IPS-18a (cell line): ENCODE data around the gene RPL27A.

ENCODE experiments used
- H3K27ac ChIP-seq: one replicate; pipeline ENCODE4 v1.5.1; 2013; ENCODE audit warnings: low read length
- H3K27me3 ChIP-seq: one replicate; pipeline ENCODE4 v1.6.1; 2013; ENCODE audit warnings: mild to moderate bottlenecking, low read length; ENCODE audit not compliant: control insufficient read depth, insufficient read depth
- H3K36me3 ChIP-seq: one replicate; pipeline ENCODE4 v1.6.1; 2013; ENCODE audit warnings: low read depth, low read length; ENCODE audit not compliant: control insufficient read depth
- H3K4me1 ChIP-seq: one replicate; pipeline ENCODE4 v1.6.1; 2013; ENCODE audit warnings: low read depth, low read length; ENCODE audit not compliant: control insufficient read depth
- H3K4me3 ChIP-seq: one replicate; pipeline ENCODE4 v1.5.1; 2013; ENCODE audit warnings: low read length
- H3K9ac ChIP-seq: one replicate; pipeline ENCODE4 v1.6.1; 2013; ENCODE audit warnings: mild to moderate bottlenecking, low read length, moderate library complexity
- H3K9me3 ChIP-seq: one replicate; pipeline ENCODE4 v1.6.1; 2013; ENCODE audit warnings: low read depth, low read length; ENCODE audit not compliant: control insufficient read depth

The RPL27A gene

GRCh38 chr11:8717876-8718753 is 35.5 kb downstream of the RPL27A start:
- H3K27ac ChIP-seq: no peak overlapping the region
- no peaks in the 10 kb centered on the region for H3K9me3 ChIP-seq
- H3K9ac ChIP-seq: no peak overlapping the region
- no peak overlapping the region for H3K4me3 ChIP-seq
- no peaks in the 10 kb centered on the region for H3K27me3 ChIP-seq
- H3K36me3 ChIP-seq: peaks cover 7% of the 10 kb centered on the region
- H3K4me1 ChIP-seq: peaks cover 8% of the 10 kb centered on the region

DNA sequence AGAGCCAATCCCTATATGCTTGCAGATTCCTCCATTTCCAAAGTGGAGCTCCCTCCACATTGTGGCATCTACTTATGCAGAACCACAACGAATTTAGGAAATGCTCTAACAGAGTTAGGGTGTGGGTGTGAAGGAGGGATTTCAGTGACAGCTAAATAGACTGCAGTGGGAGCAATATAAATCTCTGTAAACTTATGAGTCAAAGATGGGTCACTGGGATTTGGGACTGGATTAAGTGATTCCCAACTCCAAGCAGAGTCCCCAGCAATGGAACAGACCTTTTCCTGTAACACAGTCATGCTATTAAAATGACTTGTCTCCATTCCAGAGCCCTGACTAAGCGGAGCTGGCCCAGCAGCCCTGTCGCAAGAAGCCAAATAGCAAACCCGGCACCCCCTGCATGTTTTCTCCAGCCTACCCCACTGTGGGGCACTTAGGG is 36.6 kb downstream of the RPL27A start:
- Histone ChIP-seq H3K27me3 (no peaks in the 10 kb centered on the region), H3K9ac (no peak overlapping the region), H3K4me1 (peaks cover 14% of the 10 kb centered on the region), H3K4me3 (no peak overlapping the region), H3K27ac (no peak overlapping the region), H3K9me3 (no peaks in the 10 kb centered on the region), H3K36me3 (peaks cover 7% of the 10 kb centered on the region)

DNA sequence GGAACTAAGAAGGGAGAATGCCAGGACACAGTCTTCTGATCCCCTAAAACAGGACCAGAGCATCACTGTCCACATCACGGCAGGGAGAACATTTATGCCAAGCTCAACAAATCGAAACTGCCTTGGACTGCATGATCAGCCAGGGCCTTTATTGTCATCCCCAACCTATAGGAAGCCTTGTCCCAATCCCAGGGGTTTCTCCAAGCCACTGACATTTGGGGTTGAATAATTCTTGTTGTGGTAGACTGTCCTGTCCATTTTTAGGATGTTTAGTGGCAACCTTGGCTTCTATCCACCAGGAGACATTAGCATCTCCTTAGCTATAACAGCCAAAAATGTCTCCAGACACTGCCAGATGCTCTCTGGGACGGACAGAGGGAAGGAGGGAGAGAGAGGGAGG is 37.1 kb downstream of the RPL27A start:
- no peak overlapping the region for H3K27ac ChIP-seq
- no peaks in the 10 kb centered on the region for H3K9me3 ChIP-seq
- H3K9ac ChIP-seq: no peak overlapping the region
- H3K36me3 ChIP-seq: peaks cover 7% of the 10 kb centered on the region
- H3K27me3 ChIP-seq: no peaks in the 10 kb centered on the region
- H3K4me3 ChIP-seq: no peak overlapping the region
- peaks cover 18% of the 10 kb centered on the region for H3K4me1 ChIP-seq

GRCh38 chr11:8720352-8720751 is 37.8 kb downstream of the RPL27A start:
- H3K27me3 ChIP-seq: no peaks in the 10 kb centered on the region
- no peaks in the 10 kb centered on the region for H3K9me3 ChIP-seq
- no peak overlapping the region for H3K9ac ChIP-seq
- no peak overlapping the region for H3K4me3 ChIP-seq
- peaks cover 20% of the 10 kb centered on the region for H3K4me1 ChIP-seq
- H3K36me3 ChIP-seq: peaks cover 7% of the 10 kb centered on the region
- no peak overlapping the region for H3K27ac ChIP-seq

DNA sequence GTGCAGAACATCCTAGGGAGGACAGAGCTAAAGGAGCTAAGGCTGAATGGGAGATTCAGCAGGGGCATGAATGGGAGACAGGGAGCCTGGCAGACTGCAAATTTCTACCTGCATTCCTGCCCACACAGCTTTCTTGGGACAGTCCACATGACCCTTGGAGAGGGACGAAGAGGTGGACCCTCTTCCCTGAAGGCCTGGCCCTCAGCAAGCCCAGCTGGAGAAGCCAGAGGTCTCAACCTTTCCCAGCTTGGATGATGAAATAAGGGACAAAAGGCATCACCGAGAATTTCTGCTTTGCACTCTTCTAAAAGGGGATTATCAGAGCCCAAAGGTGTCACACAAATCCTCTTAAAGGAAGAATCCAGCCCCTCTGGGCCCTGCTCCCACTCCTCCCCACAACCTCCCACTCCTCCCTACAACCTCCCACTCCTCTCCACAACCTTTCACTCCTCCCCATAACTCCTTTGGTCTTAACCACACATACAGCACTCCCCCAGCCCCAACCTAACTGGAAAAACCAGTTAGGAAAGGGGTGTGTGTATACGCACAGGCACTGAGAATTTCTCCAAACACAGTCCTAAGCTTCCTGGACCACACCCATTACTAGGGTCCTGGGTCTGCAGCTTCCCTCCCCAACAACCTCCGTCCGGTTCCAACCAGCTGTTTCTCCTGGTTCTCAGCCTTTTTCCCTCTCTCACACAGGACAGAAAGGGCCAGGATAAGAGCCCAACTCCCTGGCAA is 38.4 kb downstream of the RPL27A start:
- Histone ChIP-seq H3K27ac (no peak overlapping the region), H3K9me3 (no peaks in the 10 kb centered on the region), H3K27me3 (no peaks in the 10 kb centered on the region), H3K4me3 (no peak overlapping the region), H3K4me1 (peaks cover 20% of the 10 kb centered on the region), H3K9ac (no peak overlapping the region), H3K36me3 (peaks cover 10% of the 10 kb centered on the region)

- Histone ChIP-seq H3K9me3 (no peaks in the 10 kb centered on the region), H3K4me3 (no peak overlapping the region), H3K9ac (no peak overlapping the region), H3K27me3 (no peaks in the 10 kb centered on the region), H3K27ac (no peak overlapping the region), H3K4me1 (peaks cover 20% of the 10 kb centered on the region), H3K36me3 (peaks cover 10% of the 10 kb centered on the region)
Observed at GRCh38 chr11:8721609-8722500, 39.3 kb downstream of the RPL27A start.

GRCh38 chr11:8722809-8723208 is 40.2 kb downstream of the RPL27A start:
- Histone ChIP-seq H3K27ac (no peak overlapping the region), H3K9ac (no peak overlapping the region), H3K27me3 (no peaks in the 10 kb centered on the region), H3K36me3 (peaks cover 3% of the 10 kb centered on the region), H3K9me3 (no peaks in the 10 kb centered on the region), H3K4me3 (no peak overlapping the region), H3K4me1 (peaks cover 20% of the 10 kb centered on the region)

DNA sequence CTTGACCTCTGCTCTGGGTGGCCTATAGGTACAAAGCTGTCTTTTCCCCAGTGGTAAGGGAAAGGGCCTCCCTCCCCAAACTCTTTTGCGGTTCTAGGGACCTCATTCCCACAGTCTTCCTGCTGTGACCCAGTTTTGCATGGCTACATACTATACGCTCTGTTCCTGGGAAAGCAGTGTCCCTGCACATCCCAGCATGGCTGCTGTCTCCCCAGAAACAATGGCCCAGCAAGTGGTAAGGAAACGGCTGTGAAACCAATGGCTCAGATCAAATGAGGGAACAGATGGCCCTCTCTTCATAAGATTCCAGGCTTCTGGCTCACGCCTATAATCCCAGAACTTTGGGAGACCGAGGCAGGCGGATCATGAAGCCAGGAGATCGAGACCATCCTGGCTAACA is 41.1 kb downstream of the RPL27A start:
- Histone ChIP-seq H3K9ac (no peak overlapping the region), H3K9me3 (no peaks in the 10 kb centered on the region), H3K4me1 (peaks cover 14% of the 10 kb centered on the region), H3K4me3 (no peak overlapping the region), H3K36me3 (peaks cover 3% of the 10 kb centered on the region), H3K27ac (no peak overlapping the region), H3K27me3 (no peaks in the 10 kb centered on the region)

DNA sequence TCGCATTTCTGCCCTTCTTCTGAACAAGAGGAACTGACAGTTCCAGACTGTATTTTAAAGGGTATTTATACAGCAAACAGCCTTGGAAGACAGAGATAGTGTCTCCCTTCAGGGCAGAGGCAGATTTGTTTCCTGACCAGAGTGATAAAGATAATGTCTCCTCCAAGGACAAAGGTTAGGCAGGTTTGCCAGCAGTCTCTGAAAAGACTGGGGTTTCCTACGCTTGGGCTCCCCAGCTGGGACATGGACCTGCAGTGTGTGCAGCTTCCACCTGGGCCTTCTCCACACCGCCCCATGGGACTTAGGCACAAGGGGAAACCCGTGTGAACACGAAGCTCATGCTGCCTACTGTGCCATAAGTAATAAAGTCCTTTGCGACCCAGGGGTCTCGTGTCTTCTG is 42.1 kb downstream of the RPL27A start:
- Histone ChIP-seq H3K36me3 (peaks cover 3% of the 10 kb centered on the region), H3K27ac (no peak overlapping the region), H3K9ac (no peak overlapping the region), H3K27me3 (no peaks in the 10 kb centered on the region), H3K4me1 (peaks cover 12% of the 10 kb centered on the region), H3K9me3 (no peaks in the 10 kb centered on the region), H3K4me3 (no peak overlapping the region)

DNA sequence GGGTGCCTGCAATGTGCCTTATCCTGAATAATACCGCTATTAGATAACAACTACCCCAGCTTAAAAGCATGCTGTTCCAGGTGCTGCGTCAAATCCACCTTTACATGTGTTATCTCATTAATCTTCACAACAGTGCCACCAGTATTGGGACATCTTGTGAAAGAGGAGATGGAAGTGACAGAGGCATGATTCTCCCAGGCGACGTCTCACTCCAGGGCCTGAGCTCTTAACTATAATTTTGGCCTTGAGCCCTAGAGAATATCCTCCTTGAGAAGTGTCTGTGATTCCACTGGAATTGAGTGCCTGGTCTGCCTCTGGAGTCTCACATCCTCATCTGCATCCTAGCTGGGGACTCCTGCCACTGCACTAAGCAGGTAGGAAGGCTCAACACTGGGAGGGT is 43.8 kb downstream of the RPL27A start:
- Histone ChIP-seq H3K9ac (no peak overlapping the region), H3K9me3 (no peaks in the 10 kb centered on the region), H3K27ac (no peak overlapping the region), H3K27me3 (no peaks in the 10 kb centered on the region), H3K4me3 (no peak overlapping the region), H3K4me1 (peaks cover 12% of the 10 kb centered on the region), H3K36me3 (peaks cover 3% of the 10 kb centered on the region)

GRCh38 chr11:8728563-8728962 is 46.0 kb downstream of the RPL27A start:
- no peak overlapping the region for H3K9ac ChIP-seq
- H3K4me1 ChIP-seq: peaks cover 10% of the 10 kb centered on the region
- H3K27me3 ChIP-seq: no peaks in the 10 kb centered on the region
- no peaks in the 10 kb centered on the region for H3K9me3 ChIP-seq
- H3K36me3 ChIP-seq: peaks cover 3% of the 10 kb centered on the region
- no peak overlapping the region for H3K27ac ChIP-seq
- no peak overlapping the region for H3K4me3 ChIP-seq
